HG03039 (cell line): ENCODE data around the gene OR6M1.

ENCODE experiments used
- ATAC-seq: cut with Tn5 transposase; IDR thresholded peaks from one replicate; pipeline ENCODE4 v1.9.1; 2021; ENCODE audit warnings: mild to moderate bottlenecking, moderate library complexity; ENCODE audit not compliant: unreplicated experiment

The OR6M1 gene

DNA sequence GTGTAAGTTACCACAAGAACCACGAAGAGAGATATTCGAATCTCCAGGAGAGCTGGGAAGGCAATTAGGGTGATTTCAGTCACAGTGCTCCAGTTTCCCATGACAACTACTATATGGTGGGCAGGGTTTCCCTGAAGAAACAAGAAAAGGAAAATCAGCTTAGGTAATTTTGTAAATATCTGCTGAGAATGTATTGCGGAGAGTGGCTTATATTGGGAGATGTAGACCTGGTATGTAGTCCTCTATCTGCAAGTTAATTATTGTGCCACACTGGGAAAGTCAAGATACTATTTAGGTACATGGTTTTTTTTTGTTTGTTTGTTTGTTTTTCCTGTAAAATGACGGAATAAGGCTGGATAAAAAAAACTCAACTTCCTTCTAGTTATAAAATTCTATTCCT is at the start of gene OR6M1:
TSS of gene OR6M1 (minus strand) at position 101 of the 400 bp plus-strand sequence. CDS start at position 101, 0 bp downstream.
- no peak for ATAC-seq

- ATAC-seq: no peak
These were observed 46.9 kb upstream of the OR6M1 start for GRCh38 chr11:123853038-123853437.

DNA sequence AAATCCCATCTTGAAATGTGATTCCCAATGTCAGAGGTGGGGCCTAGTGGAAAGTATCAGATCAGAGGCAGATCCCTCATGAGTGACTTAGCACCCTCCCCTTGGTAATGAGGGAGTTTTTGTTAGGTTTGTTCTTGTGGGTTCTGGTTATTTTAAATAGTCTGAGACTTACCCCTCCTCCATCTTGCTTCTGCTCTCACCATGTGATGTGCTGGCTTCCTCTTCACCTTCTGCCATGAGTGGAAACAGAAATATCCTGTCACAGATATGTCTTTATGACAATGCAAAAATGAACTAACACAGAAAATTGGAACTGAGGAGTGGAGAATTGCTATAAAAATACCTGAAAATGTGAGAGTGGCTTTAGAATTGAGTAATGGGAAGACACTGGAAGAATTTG is 46.2 kb upstream of the OR6M1 start:
- no peak for ATAC-seq

GRCh38 chr11:123851110-123851509 is 45.0 kb upstream of the OR6M1 start:
- no peak for ATAC-seq

DNA sequence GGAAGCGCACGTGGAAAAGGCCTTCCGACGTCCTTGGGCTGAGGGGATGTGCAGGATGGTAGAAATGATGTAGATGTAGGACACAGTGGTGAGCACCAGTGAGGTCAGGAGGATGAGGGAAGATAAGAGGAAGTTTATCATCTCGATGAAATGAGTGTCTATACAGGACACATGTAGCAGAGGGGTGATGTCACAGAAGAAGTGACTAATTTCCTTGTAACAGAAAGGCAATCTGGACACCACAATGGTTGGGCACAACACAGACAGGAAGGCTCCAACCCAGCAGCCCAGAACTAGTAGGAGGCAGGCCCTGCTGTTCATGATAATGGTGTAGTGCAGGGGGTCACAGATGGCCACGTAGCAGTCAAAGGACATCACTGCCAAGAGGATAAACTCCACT is 35.0 kb upstream of the OR6M1 start:
- ATAC-seq: no peak

DNA sequence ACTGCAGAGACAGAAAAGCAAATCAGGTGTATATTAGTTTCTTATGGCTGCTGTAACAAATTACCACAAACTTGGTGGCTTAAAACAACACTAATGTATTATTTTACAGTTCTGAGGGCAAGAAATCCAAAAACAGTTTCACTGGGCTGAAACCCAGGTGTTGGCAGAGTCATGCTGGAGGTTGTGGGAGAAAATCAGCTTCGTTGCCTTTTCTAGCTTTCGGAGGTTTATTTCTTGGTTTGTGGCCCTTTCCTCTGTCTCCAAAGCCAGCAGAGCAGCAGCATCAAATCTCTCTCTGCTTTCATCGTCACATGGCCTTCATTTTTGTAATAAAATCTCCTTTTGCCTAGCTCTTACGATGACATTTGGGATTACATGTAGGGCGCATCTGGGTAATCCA is 33.0 kb upstream of the OR6M1 start:
- ATAC-seq: no peak

DNA sequence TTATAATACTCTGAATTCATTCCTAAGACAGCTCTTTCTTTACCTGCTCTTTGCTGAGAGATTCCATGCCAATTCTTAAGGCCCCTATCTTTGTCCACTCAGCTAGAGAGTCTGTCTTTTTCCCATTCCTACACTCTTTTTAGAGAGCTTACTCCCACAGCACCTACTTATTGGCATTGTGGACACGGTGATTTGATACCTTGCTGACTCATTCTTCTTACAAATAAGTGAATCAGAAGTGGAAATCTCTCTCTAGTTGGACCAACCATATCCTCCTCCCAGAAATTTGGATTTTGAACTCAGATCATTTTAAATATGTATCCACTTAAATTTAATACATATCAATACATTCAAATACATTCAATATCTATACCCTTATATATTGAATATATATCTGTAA is 32.5 kb upstream of the OR6M1 start:
- no peak for ATAC-seq

DNA sequence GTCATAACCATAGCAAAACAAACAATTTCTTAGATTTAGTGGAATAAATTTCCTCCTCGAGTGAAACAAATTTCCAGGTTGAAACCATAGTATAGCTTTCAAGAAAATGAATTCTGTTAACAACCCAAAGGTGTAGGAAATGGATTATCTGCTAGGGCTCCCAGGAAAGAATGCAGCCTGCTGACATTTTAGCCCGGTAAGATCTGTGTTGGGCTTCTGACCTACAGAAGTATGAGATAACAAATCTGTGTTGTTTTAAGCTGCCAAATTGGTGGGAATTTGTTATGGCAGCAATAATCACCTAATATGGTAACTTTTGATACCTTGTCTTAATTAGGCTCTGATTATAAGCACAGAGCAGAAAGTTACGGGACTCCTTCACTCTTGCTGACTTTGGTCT is 32.0 kb upstream of the OR6M1 start:
- no peak for ATAC-seq

DNA sequence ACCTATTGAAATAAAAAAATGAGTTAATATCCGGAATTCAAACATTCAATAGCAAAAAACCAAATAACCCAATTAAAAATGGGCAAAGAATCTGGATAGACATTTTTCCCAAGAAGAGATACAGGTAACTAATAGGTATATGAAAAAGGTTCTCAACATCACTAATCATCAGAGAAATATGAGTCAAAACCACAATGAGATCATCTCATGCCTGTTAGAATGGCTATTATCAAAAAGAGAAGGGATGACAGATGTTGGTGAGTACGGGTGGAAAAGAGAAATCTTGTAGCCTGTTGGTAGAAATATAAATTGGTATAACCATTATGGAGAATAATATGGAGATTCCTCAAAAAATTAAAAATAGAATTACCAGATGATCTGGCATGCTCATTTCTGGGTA is 26.9 kb upstream of the OR6M1 start:
- no peak for ATAC-seq

GRCh38 chr11:123829745-123830144 is 23.6 kb upstream of the OR6M1 start:
- ATAC-seq: no peak

DNA sequence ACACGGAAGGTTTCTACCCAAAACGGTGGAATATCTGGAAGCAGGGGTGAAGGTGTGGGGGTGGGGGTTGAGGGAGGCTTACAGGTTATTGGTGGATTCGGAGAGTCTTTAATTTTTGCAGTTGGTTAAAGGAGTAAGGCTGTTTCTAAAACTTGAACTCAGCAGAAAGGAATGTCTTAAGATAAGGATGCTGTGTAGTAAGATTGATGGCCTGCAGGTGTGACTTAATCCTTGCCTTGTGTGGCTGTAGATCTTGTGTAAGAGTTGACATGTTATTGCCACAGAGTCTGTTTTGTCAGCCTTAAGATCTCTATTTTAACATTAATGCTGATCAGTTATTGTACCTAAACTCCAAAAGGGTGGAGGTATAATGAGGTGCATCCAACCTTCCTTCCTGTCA is 16.4 kb upstream of the OR6M1 start:
- ATAC-seq: no peak

GRCh38 chr11:123822032-123822431 is 15.9 kb upstream of the OR6M1 start:
- ATAC-seq: no peak

DNA sequence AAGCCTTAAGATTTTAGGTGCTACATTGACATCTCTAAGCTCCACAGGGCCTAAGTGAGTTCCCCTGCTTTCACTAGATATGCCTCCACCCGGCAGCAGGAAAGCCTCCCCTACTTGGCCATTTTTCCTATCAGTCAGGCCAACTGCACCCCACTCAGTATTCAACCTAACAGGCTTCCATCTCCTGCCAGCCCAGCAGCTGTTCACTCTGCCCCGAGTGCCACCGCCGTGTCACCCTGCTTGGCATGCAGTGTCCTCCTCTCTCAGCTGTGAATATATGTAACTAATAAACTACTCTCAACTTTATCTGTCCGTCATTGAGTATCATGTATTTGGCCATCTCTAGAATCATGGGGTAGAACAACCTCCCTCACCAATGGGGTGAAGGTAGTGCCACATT is 9.0 kb upstream of the OR6M1 start:
- ATAC-seq: no peak

GRCh38 chr11:123801765-123802164 is 4.4 kb downstream of the OR6M1 start:
- ATAC-seq: no peak

DNA sequence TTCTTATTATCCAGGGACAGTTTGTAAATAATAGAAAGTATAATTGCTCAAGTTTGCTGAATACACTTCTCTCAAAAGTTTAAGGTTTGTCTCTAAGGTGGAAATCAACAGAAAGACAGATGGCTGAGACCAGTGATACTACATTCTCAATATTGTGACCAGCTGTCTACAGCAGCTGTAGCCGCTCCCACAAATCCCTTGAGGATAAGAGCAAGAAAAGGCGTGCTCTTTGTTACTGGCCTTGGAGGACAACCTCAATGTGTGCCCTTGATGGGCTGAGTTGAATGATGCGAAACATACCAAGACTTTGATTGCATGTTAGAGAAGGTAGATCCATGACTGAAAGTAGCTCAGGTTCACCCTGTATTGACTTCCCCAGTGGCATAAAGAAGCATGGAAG is 6.1 kb downstream of the OR6M1 start:
- no peak for ATAC-seq

DNA sequence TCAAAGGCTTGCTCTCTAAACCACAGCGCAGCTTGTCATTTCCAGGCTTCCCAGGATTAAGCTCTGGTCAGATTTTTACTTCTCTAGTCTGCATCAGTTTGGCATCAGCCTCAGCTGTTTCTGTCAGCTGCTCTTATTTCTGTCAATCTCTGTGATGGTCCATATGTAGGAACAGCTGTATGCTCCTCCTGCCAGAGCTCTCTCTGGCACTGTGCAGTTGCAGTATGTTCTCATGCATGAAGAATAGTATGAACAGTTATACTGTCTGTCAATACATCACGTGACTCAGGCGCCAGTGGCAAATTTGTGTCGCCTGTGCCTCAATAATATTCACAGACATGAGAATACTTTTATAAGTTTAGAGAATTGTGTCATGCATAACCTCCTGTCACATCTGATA is 6.7 kb downstream of the OR6M1 start:
- ATAC-seq: no peak

DNA sequence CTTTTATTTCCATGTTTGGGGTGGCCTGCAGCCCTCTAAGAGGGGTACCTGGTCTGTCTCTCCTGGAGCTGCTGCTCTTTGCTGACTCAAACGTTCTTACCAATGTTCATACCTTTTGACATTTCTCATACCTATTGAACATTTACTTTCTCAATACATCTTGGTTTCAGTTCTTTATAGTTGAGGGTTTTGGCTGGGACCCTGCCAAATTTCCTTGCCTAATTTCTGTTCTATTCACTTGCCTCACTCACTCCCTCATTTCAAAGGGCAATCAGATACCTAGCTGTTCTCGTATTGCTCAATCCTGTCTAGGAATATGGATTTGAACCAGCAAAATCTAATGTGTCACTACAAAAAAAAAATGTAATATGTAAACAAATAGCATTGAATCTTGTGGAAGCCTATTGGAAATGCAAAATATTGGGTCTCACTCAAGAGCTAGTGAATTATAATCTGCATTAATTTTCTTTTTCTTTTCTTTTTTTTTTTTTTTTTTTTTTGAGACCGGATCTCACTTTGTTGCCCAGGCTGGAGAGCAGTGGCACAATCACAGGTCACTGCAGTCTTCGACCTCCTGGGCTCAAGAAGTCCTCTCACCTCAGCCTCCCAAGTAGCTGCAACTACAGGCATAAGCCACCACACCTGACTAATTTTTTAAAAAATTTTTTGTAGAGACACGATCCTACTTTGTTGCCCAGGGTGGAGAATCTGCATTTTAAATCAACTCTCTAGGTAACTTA is 7.5 kb downstream of the OR6M1 start:
- no peak for ATAC-seq

GRCh38 chr11:123798079-123798478 is 8.1 kb downstream of the OR6M1 start:
- no peak for ATAC-seq

- ATAC-seq: no peak
These were observed 8.6 kb downstream of the OR6M1 start for GRCh38 chr11:123797541-123797940.

GRCh38 chr11:123797114-123797513 is 9.0 kb downstream of the OR6M1 start:
- no peak for ATAC-seq

DNA sequence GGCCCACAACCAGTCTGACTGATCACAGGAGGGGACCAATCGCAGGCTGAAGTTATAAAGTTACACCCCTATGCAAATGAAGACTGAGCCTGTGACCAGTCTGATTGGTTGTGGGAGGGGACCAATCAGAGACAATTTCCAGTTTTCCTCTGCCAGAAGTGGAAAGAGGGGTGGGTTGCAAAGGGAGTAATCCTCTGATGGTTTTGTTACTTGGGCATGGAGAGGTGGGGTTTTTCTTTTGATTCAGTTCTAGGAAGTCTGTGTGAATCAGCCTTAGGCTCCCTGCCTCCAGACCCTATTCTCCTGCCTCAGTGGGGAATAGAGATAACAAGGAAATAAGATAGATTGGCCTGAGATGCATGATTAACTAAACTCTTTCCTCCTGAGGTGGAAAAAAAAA is 9.9 kb downstream of the OR6M1 start:
- no peak for ATAC-seq

- ATAC-seq: no peak
These were observed 22.6 kb downstream of the OR6M1 start for GRCh38 chr11:123783536-123783935.

GRCh38 chr11:123778511-123778910 is 27.6 kb downstream of the OR6M1 start:
- no peak for ATAC-seq
